GM21360 (cell line): Measurements from ENCODE around the gene PPP1R36.
"Not testable (repeated sequence)": the region's sequence is repeated elsewhere in the genome, so short reads cannot be mapped to it uniquely, and the experiment has no call there.

Experiments
- ATAC-seq: cut with Tn5 transposase; IDR thresholded peaks from one replicate; pipeline ENCODE4 v1.9.1; 2021; ENCODE audit warnings: mild to moderate bottlenecking, moderate library complexity; ENCODE audit not compliant: unreplicated experiment

PPP1R36 gene

DNA sequence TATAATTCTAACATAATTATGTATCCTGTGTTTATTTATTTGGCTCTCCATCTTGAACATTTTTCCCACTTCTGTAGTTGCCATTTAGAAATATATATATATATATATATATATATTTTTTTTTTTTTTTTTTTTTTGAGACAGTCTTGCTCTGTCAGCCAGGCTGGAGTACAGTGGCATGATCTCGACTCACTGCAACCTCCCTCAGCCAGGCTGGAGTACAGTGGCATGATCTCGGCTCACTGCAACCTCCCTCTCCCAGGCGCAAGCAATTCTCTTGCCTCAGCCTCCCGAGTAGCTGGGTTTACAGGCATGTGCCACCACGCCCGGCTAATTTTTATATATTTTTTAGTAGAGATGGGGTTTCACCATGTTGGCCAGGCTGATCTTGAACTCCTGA is 32.1 kb upstream of the PPP1R36 start:
- ATAC-seq = not testable (repeated sequence)

DNA sequence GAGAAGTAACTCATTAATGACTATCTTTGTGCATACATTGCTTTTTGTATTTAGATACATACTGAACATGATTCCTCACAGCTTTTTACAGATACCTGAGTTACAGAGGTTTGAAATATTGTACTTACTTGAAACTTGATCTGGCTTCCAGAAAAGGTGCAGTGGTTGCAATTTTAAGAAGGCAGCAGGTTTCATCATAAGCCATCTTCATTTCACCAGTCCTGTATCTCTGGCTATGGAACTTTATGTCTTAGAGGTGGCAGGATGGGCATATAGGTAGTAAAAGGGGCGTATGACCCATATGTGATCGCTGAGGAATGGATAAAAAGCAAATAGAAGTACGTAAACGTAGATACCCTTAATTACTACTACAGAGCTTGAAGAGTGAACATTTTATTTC is 31.5 kb upstream of the PPP1R36 start:
- no peak for ATAC-seq

DNA sequence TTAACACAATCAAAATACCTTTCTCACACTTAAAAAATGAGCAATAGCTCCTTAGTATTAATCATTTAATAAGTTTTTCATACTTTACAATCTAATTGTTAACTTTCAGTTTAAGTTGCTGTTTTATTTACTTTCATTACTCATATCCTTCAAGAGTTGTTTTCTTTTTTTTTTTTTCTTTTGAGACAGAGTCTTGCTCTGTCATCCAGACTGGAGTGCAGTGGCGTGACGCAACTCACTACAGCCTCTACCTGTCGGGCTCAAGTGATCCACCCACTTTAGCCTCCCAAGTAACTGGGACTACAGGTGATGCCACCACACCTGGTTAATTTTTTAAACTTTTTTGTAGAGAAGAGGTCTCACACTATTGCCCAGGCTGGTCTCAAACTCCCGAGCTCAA is 29.1 kb upstream of the PPP1R36 start:
- no peak for ATAC-seq

DNA sequence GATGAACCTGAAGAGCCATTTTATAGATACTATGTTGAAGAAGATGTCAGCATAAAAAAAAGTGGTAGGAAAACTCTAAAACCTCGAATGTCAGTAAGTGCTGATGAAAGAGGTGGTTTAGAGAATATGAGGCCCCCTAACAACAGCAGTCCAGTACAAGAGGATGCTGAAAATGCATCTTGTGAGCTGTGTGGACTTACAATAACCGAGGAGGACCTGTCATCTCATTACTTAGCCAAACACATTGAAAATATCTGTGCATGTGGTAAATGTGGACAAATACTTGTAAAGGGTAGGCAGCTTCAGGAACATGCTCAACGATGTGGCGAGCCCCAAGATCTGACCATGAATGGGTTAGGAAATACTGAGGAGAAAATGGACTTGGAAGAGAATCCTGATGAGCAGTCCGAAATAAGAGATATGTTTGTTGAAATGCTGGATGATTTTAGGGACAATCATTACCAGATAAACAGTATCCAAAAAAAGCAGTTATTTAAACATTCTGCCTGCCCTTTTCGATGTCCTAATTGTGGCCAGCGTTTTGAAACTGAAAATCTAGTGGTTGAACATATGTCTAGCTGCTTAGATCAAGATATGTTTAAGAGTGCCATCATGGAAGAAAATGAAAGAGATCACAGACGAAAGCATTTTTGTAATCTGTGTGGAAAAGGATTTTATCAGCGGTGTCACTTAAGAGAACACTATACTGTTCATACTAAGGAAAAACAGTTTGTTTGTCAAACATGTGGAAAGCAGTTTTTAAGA is 27.0 kb upstream of the PPP1R36 start:
- ATAC-seq = no peak

DNA sequence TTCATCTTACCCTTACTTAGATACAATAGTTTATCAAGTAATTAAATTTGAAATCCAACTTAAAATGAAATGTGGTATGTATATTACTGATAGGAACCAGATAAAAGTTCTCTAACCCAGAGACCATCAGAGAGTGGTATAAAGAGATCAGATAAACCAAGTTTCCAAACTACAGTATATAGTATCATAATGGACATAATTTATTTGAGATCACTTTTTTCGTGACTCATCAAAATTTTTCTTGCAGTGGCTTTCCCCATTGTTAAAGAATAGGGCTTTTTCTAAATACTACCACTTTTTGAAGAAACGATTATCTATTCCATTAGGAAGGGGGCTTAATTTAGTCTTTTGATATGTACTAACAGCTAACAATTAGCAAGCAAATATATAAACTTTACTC is 24.4 kb upstream of the PPP1R36 start:
- no peak for ATAC-seq

DNA sequence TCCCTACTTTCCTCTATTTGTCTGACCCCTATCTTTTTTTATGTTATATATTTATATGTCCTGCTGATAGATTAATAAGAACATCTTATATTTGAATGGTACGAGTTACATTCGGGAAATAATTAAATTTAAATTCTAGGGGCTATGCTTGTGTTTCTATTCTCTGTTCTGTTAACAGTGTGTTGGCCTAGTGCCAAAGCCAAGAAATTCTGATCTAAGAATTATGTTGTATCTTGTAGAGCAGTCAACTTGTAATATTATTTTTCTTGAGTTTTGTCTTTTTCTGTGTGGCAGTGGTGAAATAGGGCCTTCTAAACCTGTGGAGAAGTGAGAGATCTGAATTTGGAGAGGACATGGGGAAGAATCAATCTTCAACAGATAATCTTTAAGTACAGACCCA is 18.2 kb upstream of the PPP1R36 start:
- ATAC-seq = no peak

DNA sequence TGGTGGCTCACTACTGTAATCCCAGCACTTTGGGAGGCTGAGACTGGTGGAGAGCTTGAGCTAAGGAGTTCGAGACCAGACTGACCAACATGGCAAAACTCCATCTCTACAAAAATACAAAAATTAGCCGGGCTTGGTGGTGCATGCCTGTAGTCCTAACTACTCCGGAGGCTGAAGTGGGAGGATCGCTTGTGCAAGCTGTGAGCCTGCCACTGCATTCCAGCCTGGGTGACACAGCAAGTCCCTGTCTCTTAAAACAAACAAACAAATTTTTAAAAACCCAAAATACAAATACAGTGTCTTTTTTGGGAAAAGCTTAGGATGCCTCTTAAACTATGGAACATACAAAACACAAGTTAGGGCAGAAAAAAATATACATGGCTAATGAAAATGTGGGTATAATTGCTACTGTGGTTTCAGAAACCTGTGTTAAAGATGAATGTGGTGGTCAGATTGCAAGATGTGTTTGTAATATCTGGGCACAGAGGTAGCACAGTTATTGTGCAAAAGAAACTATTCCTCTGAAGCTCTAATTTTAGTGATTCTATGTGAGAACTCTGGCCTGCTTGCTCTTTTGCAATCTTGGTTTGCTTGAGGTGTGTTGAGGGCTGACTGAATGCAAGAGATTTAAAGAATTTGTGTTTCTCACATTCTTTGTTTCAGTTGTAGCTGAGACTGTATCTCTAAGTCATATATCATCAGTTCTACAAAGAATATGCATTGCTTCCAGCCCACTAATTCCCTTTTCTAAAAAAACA is 13.1 kb upstream of the PPP1R36 start:
- no peak for ATAC-seq

DNA sequence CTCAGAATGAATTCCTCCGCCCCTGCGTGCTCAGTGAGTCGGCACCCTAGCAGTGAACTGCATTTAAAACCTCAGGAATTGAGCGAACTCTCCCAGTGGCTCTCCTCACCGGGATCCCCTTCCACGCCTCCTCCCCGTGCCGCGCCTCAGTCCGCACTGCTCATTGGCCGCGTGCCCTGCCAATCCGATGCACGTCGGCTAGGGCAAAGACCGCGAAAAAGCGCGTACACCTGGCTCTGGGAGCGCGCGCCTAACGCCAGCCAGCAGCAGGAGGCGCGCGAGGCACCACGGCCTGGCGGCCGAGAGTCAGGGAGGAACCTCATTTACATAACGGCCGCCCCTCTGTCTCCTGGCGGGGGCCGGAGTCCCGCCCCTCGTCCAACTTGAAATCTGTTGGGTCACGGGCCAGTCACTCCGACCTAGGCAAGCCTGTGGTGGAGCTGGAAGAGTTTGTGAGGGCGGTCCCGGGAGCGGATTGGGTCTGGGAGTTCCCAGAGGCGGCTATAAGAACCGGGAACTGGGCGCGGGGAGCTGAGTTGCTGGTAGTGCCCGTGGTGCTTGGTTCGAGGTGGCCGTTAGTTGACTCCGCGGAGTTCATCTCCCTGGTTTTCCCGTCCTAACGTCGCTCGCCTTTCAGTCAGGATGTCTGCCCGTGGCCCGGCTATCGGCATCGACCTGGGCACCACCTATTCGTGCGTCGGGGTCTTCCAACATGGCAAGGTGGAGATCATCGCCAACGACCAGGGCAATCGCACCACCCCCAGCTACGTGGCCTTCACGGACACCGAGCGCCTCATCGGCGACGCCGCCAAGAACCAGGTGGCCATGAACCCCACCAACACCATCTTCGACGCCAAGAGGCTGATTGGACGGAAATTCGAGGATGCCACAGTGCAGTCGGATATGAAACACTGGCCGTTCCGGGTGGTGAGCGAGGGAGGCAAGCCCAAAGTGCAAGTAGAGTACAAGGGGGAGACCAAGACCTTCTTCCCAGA is 9.3 kb upstream of the PPP1R36 start, which contains the start of gene HSPA2:
Gene HSPA2 (plus strand): TSS at position 534 of the 995 bp plus-strand sequence. CDS start 109 bp downstream, at position 643.
- peak; percentile 90 for ATAC-seq

DNA sequence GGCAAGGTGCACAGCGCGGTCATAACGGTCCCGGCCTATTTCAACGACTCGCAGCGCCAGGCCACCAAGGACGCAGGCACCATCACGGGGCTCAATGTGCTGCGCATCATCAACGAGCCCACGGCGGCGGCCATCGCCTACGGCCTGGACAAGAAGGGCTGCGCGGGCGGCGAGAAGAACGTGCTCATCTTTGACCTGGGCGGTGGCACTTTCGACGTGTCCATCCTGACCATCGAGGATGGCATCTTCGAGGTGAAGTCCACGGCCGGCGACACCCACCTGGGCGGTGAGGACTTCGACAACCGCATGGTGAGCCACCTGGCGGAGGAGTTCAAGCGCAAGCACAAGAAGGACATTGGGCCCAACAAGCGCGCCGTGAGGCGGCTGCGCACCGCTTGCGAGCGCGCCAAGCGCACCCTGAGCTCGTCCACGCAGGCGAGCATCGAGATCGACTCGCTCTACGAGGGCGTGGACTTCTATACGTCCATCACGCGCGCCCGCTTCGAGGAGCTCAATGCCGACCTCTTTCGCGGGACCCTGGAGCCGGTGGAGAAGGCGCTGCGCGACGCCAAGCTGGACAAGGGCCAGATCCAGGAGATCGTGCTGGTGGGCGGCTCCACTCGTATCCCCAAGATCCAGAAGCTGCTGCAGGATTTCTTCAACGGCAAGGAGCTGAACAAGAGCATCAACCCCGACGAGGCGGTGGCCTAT is 8.3 kb upstream of the PPP1R36 start:
- ATAC-seq = no peak

DNA sequence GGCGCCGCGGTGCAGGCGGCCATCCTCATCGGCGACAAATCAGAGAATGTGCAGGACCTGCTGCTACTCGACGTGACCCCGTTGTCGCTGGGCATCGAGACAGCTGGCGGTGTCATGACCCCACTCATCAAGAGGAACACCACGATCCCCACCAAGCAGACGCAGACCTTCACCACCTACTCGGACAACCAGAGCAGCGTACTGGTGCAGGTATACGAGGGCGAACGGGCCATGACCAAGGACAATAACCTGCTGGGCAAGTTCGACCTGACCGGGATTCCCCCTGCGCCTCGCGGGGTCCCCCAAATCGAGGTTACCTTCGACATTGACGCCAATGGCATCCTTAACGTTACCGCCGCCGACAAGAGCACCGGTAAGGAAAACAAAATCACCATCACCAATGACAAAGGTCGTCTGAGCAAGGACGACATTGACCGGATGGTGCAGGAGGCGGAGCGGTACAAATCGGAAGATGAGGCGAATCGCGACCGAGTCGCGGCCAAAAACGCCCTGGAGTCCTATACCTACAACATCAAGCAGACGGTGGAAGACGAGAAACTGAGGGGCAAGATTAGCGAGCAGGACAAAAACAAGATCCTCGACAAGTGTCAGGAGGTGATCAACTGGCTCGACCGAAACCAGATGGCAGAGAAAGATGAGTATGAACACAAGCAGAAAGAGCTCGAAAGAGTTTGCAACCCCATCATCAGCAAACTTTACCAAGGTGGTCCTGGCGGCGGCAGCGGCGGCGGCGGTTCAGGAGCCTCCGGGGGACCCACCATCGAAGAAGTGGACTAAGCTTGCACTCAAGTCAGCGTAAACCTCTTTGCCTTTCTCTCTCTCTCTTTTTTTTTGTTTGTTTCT is 7.6 kb upstream of the PPP1R36 start:
- ATAC-seq = no peak

DNA sequence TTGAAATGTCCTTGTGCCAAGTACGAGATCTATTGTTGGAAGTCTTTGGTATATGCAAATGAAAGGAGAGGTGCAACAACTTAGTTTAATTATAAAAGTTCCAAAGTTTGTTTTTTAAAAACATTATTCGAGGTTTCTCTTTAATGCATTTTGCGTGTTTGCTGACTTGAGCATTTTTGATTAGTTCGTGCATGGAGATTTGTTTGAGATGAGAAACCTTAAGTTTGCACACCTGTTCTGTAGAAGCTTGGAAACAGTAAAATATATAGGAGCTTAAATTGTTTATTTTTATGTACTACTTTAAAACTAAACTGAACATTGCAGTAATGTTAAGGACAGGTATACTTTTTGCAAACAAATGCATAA is 6.9 kb upstream of the PPP1R36 start:
- no peak for ATAC-seq

DNA sequence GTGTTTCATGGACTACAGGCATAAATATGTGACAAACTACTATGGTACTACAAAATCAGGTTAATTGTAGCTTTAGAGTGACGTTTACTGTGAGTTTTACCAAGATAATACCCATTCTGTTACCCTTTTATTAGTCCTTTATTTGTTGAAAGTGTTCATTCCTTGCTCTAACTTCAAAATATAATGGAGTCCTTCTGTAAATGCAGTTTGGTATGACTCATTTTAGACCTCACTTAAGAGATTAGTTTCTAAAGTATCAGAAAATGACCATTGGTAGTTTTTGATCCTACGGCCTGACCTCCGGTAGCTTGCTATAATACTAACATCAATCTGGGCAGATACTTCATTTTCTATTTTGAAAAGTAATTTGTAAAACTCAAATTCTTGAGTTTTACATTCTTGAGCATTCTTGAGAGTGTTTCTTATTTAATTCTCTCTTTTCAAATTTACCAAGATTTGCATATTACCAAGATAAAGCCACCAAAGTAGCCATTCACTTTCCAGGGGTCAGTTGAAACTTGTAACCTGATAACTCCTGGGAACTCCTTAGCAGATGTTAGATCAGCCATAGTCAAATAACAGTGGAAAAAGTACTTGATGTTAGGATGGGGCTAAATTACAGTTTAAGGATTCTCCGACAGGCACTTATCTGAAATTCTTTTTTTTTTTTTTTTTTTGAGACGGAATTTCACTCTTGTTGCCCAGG is 5.0 kb upstream of the PPP1R36 start:
- no peak for ATAC-seq

DNA sequence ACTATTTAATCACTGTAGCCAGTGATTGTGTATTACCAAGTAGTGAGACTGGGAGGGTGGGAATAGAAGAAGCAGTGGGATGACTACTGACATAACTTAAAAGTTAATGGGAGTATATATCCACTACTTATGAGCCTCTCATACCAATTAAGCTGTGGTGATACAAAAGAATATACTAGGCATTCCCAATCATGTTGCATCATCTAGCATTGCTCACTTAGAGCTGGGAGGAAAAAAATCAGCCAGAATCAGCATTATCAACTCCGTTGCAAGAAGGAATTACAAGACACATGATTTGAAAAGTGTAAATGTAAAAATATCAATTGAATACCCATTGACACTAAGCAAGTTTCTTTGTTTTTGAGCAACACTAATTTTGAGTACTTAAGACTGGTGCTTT is 745 bp upstream of the PPP1R36 start:
- no peak for ATAC-seq

DNA sequence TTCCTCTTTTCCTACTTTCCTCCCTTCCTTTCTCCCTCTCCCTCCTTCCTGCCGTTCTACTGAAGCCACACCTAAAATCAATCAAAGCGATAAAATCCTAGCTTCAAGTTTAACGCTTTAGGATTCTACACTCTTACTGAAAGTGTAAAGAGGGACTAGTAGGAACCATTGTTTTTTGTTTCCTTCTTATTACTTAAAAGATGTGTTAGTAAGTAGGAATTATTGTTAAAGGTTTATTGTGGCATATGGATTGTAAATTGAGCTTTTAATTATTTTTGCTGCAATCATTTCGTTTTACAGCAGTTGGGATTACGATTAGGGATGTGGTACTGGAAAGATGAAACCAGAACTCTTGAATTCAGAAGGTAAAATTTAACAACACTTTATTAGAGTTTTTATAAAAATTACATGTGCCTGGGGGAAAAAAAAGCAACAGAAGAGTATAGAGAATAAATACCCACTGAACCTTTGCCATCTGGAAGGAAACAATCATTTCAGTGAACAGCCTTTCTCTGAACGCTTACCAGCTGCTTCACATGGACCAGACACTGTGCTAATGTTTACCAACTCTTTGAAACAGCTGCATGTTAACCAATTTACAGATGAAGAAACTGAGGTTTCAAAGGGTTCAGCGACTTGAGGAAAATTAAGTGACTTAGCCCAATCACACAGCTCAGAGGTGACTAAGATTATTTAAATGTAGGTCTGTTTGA is 1.0 kb downstream of the PPP1R36 start:
- no peak for ATAC-seq

DNA sequence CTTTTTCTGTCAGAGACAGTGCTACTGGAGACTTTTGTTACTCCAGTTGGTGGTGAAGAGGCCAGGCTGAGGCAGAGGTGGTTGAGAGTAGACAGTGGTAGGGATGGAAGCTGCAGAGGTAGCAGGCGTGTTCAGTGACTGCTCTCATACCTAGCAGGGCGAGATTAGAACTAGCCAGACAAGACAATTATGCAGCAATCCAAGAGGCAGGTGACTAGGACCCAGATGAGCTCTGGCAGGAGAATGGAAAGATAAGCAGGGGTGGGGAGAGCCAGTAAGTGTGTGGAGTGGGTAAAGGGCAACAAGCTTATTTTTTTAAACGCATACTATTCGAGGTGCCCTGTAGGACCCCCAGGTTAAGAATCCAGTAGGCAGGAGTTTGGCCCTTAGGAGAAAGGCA is 4.8 kb downstream of the PPP1R36 start:
- no peak for ATAC-seq

DNA sequence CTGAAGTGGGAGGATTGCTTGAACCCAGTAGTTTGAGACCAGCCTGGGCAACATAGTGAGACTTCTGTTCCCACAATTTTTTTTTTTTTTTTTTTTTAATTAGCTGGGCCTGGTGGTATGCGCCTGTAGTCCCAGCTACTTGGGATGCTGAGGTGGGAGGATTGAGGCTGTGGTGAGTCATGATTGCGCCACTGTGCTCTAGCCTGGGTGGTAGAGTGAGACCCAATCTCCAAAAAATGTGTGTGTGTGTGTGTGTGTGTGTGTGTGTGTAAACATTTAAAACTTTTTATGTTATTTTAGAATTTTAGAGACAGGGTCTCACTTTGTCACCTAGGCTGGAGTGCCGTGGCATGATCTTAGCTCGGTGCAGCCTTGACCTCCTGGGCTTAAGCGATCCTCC is 6.8 kb downstream of the PPP1R36 start:
- ATAC-seq = no peak

DNA sequence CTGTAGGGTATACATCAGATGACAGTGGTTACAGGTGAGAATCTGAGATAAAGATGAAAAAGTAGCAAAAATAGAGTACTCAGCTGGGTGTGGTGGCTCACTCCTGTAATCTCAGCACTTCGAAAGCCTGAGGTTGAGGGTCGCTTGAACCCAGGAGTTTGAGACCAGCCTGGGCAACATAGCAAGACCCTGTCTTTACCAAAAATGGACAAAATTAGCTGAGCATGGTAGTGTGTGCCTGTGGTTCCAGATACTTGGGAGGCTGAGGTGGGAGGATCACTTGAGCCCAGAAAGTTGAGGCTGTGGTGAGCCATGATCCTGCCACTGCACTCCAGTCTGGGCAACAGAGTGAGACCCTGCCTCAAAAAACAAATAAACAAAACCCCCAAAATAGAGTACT is 8.5 kb downstream of the PPP1R36 start:
- ATAC-seq = not testable (repeated sequence)

DNA sequence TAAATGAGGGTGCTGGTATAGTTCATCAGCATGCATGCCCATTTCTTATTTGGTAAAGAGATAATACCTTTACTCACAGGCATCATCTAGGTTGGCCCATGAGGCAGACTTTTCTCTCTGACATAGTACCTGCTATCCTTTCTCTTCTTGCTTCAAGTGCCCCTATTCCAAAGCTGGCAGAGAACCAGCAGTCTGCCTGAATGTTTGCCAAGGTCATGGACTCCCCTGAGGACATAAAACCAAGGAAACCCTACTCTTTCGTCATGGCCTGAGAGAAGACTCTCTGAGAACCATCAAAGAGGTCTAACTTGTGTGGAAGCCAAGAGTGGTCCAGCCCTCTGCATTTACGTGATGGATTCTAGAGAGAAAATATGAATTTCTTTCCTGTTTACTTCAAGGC is 11.9 kb downstream of the PPP1R36 start:
- no peak for ATAC-seq
